NK-92 (cell line): ENCODE measurements around the gene HERC6.
"Not testable (repeated sequence)": the region's sequence is repeated elsewhere in the genome, so short reads cannot be mapped to it uniquely, and the experiment has no call there.

Experiments used
- DNase-seq: peaks from one replicate; lab custom pipeline; 2025; ENCODE audit not compliant: unreplicated experiment; lab: John Stamatoyannopoulos, UW

The HERC6 gene

GRCh38 chr4:88378691-88379559 lies at the start of gene HERC6:
Gene HERC6 (plus strand): TSS chr4:88378852. CDS start chr4:88378922, 70 bp downstream.
- DNase-seq, result no peak

DNA sequence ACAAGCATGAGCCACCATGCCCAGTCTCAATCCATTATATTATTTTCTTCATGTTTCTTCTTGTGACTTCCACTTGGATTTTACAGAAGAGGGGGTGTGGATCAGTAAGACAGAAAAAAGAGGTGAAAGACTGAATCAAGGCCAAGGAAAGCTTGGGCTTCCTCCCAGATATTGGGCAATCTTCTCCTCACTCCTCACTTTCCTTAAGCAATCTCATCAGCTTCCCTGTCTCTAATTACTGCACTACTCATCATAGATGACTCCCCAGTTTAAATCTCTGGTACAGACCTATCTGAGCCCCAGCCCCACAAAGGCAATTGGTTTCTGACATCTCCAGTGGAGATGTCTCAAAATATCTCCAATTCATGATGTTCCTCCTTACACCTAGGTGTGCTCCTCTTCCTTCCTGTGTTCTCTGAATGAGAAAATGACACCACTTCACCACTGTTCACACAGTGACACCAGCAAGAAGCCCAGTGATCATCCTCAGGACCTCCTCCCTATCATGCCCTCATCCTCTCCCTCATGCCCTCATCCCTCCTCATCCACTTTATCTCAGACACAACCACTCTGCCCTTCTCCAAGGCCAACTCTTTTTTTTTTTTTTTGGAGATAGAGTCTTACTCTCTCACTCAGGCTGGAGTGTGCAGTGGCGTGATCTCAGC lies 44.8 kb upstream of the HERC6 start:
- DNase-seq, result no peak

- DNase-seq, result no peak
Measured at GRCh38 chr4:88335092-88335665, 43.5 kb upstream of the HERC6 start.

- DNase-seq, result no peak
Measured at GRCh38 chr4:88341227-88342192, 37.1 kb upstream of the HERC6 start.

DNA sequence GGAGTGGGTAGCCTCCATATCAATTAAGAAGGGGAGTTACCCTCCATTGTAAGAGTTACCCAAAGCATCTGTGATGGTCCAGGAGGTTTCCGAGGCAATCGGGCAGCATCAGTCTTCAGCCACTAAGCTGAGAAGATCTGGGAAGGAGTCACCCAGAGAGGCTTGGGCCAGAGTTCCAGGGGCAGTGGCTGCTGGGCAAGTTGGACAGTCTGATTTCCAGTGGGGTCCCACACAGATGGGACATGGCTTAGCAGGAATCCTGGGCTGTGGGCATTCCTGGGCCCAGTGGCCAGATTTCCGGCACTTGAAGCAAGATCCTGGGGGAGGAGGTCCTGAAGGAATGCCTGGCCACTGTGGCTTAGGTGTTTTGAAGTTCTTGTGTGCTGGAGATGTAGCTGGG lies 31.8 kb upstream of the HERC6 start:
- DNase-seq, result not testable (repeated sequence)

- not testable (repeated sequence) for DNase-seq
Measured at GRCh38 chr4:88348761-88349160, 29.9 kb upstream of the HERC6 start.

DNA sequence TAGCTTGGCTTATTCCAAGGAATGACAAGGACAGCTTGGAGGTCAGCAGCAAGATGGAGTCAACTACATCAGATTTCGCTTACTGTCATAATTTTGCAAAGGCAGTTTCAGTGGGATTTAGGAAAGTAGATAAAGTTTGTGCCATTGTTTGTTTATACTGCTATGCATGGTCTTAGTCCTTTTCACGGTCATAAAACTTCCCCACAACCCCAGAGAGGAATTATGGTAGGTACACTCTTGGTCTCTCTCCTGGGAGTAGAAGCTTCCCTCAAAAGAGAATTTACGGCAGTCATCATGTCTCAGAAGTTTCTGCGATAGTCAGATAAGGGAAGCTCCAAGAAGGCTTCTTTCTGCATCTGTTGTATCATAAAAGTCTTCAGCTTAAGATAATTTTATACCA lies 27.9 kb upstream of the HERC6 start:
- no peak for DNase-seq

- DNase-seq, result no peak
Measured at GRCh38 chr4:88352062-88352740, 26.5 kb upstream of the HERC6 start.

DNA sequence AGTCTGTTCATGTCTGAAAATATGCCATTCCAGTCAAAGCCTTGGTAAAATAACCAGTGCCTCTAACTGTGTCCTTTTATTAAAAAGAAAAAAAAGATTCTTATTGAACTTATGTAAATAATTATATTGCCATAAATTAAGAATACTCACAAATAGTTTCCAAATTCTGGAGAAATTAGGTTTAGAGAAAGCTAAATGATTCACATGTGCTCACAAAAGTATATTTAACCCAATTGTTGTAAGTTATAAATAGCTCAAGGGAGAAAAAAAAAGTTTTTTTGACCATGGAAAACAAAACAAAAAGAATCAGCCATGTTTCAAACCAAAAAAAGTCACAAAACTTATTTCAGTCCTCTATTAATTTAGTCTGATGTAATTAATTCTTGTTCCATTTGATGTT lies 25.3 kb upstream of the HERC6 start:
- no peak for DNase-seq

DNA sequence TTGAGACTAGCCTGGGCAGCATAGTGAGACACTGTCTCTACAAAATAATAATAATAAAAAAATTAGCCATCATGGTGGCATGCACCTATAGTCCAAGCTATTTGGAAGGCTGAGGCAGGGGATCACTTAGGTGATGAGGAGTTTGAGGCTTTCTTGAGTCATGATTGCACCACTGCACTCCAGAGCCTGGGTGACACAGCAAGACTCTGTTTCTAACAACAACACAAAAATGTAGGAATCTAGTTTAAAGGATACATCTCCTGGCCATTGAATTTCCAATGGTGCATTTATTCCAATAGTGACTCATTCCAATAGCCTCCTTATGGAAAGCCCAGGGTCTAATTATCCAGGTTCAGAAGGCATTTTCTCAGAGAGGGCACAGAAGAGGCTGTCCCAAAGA lies 21.9 kb upstream of the HERC6 start:
- no peak for DNase-seq

- no peak for DNase-seq
Measured at GRCh38 chr4:88357262-88357661, 21.4 kb upstream of the HERC6 start.

- DNase-seq, result no peak
Measured at GRCh38 chr4:88359558-88359957, 19.1 kb upstream of the HERC6 start.

DNA sequence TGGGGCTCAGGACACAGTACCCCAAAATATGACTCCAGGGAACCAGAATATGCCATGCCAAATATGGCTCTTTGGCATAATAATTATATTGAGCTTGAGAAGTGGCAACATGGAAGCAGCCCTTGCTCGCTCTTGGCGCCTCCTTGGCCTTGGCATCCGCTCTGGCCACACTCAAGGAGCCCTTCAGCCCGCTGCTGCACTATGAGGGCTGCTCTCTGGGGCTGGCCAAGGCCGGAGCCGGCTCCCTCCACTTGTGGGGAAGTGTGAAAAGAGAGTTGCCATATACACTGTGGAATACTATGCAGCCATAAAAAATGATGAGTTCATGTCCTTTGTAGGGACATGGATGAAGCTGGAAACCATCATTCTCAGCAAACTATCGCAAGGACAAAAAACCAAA lies 18.4 kb upstream of the HERC6 start:
- DNase-seq, result no peak

DNA sequence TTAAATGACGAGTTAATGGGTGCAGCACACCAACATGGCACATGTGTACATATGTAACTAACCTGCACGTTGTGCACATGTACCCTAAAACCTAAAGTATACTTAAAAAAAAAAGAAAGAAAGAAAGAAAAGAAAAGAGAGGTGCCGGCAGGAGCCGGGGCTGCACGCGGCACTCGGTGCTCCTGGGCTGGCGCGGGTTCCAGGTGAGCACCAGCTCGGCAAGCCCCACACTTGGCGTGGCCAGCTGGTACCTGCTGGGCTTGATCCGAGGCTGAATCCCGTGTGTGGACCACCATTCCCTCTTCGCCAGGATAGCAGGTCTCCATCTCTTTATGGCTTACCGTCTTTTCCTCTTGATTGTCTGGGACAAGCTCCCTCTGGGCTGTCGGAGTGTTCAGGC lies 17.9 kb upstream of the HERC6 start:
- no peak for DNase-seq

DNA sequence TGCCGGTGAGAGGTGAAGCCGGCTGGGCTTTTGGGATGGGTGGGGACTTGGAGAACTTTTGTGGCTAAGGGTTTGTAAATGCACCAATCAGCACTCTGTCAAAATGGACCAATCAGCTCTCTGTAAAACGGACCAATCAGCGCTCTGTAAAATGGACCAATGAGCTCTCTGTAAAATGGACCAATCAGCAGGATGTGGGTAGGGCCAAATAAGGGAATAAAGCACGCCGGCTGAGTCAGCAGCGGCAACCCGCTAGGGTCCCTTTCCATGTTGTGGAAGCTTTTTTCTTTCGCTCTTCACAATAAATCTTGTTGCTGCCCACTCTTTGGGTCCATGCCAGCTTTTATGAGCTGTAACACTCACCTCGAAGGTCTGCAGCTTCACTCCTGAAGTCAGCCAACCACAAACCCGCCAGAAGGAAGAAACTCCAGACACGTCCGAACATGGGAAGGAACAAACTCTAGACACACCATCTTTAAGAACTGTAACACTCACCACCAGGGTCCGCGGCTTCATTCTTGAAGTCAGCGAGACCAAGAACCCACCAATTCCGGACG lies 17.4 kb upstream of the HERC6 start:
- not testable (repeated sequence) for DNase-seq

GRCh38 chr4:88366460-88366859 lies 12.2 kb upstream of the HERC6 start:
- no peak for DNase-seq

DNA sequence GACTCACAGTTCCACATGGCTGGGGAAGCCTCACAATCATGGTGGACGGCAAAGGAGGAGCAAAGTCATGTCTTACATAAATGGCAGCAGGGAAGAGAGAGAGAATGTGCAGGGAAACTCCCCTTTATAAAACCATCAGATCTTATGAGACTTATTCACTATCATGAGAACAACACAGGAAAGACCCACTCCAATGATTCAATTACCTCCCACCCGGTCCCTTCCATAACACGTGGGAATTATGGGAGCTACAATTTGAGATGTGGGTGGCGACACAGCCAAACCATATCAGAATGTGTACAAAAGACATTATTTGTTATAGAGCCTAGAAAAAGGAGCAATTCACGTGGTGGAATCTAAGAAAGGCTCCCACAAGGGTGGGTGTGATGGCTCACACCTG lies 10.8 kb upstream of the HERC6 start:
- no peak for DNase-seq

- not testable (repeated sequence) for DNase-seq
Measured at GRCh38 chr4:88369180-88369812, 9.4 kb upstream of the HERC6 start.

GRCh38 chr4:88381123-88381522 lies 2.5 kb downstream of the HERC6 start:
- no peak for DNase-seq

DNA sequence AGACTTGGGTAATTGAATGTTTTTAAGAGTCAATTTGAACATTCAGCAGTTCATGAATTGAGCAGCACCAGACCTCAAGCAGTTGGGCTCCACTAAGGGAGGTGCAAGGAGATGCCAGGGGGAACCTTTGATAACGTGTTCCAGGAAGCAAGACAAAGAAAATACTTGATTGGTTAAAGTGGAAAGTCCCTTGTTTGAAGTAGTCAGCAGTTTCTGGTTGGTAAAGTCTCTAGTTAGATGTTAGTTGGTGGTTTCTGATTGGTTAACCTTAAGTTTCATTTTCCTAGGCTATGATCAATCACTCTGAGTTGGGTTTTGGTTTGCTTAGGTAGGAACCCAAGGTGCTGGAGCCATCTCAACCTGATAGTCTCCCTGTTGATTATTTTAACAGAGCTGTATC lies 4.0 kb downstream of the HERC6 start:
- DNase-seq, result no peak
